GOT3 (cell line): ENCODE results near the gene MTRF1.

ENCODE experiments used
- DNase-seq: peaks from one replicate; lab custom pipeline; 2025; ENCODE audit warnings: mixed read lengths; lab: John Stamatoyannopoulos, UW

Gene MTRF1

GRCh38 chr13:41263261-41263971, at the start of gene MTRF1:
Gene MTRF1 (minus strand): TSS chr13:41263576. CDS start chr13:41260907, 2,669 bp downstream.
- DNase-seq = peak; percentile 45

DNA sequence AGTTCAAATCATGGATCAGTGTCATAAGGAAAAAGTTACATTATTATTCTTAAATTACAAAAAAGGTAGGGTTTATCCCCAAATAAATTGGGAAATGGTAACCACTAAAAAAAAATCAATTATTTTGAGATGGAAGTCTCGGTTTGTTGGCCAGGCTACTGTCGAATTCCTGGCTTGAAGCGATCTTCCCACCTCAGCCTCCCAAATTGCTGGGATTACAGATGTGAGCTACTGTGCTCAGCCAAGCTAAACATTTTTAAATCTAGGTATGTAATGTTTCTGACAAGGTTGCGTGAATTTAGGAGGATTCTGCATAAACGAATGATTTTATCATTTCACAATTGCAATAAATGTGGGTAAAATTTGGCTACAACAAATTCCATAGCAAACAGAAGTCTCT, 49.7 kb upstream of the MTRF1 start:
- DNase-seq = no peak

DNA sequence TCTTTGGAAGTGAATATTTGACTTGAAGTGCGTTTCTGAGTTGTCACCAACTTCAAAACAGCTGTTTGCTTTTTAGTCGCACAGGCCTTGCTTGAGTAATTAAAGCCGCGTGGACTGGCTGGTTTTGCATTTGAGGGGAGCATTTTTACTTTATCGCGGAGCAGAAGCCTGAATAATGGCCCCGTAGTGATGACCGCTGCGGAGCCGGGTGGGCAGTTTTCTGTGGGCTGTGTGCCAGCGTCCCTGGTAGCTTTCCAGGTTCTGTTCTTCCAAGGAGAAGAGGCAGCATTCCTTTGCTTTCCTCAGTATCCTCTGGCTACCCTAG, 48.8 kb upstream of the MTRF1 start:
- DNase-seq = no peak

DNA sequence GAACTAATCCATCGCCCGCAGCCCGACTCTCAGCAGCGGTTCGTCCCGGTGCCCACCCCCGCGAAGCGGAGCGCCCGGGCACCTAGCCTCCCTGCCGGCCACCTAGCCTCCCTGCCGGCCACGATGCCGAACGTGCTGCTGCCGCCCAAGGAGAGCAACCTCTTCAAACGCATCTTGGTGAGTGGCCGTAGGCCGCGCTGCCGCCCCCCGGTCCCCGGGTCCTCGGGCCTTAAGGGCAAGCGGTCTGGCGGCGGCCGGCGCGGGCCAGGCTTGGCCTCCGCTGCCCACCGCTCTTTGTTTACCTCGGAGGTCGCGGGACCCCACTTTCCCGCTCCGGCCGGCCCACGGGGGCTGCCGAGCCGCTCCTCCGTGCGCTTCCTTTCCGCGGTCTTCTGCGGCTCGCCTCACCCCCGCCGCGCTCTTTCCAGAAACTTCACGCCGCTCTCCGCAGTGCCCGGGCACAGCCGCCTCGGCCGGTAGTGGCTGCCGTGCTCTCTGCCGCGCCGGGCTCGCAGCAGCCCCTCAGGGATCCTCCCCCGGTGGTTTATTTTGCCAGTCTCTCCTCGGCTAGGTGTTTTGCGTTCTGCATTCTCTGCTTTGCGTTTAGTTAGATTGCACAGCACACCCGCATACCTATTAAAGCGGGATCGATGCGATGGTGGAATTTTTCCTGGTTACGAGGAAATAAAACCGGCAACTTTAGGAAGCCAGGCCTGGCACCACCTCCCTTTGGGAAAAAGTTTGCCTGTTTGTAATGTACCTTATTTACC, 48.2 kb upstream of the MTRF1 start:
- no peak for DNase-seq

DNA sequence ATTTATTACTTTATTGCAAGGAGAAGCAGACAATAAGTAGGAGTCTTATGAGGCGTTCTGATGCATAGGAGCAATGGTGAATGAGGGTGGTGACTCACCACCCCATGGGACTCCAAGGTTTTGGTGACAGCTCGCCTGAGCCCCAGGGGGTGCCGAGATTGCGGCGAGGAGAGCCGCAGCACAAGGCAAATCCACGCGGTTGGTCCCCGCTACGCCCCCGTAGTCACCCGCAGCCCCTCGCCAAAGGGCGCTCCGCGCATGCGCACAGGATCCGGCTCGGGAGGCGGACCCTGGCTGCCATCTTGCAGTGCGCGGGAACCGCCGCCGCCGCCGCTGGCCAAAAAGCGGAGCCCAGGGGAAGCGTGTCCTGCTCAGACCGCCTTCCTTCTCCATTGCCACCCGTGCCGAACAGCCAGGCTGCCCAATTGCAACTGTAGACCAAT, 47.6 kb upstream of the MTRF1 start, which contains the start of gene NAA16:
Gene NAA16, plus strand, starts transcription at position 305 of the 443 bp plus-strand sequence. CDS start 262 bp downstream, outside the sequence.
- DNase-seq = peak; percentile 85

DNA sequence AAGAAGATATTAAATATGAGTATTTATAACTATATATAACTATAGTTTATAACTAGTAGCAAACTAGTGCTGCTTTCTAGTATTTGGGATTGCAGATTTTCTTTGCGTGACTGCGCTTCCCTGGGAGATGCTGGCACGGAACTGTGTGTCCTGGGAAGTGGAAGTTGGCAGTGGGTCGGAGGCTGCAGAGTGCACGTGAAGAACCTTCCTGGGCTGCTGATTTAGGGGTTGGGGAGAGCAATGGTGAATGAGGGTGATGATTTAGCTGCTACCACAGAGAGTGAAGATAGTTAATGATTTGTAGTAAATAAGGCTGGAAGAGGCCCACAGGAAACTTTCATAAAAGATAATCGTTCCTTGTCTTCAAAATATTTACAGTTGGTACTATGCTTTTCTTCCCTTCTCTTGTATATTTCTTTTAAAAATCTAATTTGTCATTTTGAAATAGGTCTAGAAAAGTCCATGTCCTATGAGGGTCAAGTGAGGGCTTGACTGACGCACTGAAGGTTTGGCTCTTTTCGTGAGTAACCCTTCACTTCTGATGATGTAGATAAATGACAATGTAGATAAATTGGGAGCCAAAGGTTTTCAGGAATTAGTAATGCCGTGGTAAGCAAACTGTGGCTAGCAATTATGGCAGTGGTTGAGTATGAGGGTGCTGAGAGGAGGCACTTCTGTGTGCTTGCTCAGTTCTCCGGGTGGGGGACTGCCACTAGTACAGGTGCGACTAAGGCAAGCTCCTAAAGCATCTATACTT, 44.7 kb upstream of the MTRF1 start:
- no peak for DNase-seq

DNA sequence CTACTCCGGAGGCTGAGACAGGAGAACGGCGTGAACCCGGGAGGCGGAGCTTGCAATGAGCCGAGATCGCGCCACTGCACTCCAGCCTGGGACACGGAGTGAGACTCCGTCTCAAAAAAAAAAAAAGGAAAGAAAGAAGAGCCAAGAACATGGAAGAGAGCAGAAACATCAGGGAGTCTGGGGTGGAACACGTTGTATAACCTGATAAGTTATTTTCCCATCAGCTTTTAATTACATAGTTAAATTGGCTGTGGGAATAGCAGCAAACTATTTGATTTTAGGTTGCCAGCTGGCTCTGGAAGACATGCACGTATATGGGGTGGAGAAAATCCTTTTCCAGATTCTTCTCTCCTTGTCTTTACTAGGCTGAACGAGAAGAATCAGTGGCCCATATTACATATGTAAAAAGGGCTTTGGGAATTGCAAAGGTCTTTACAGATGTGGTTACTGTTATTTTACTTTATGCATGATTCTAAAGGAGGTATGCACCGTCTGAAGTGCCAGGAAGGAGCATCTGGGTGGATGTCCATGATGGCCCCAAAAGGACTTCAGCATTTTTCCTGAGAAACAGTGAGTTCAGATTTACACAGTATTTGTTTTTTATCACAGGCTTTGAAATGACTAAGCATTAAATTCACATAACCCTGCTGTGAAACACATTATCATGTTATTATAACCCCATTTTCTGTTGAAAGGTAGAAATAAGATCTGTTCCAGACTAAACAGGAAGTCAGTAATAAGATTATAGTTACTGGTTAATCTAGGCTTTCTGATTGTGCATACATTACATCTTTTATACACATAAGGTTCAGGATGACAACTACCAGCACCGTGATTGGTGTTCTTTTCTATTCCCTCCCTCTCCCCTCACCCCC, 43.1 kb upstream of the MTRF1 start:
- no peak for DNase-seq

DNA sequence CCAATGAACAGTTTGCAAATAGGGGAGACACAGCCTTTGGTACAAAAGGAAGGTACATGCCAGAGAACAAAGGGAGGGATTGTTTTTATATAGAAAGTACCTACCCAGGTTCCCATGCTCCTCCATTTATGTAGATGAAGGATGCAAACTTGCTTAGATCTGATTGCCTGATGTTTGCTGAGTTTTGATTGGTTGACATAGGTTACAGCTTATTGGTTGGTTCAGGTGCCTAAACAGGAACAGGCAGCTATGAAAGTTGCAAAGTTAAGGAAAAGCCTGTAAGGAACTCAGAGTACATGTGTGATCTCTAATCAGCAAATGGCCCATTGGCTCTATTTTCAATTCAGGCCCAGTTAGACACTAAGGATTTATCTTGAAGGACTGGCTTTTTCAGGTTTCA, 41.2 kb upstream of the MTRF1 start:
- no peak for DNase-seq

- no peak for DNase-seq
These were observed 39.4 kb upstream of the MTRF1 start for GRCh38 chr13:41302743-41303142.

GRCh38 chr13:41299316-41300094, 36.1 kb upstream of the MTRF1 start:
- DNase-seq = no peak

GRCh38 chr13:41296879-41297646, 33.7 kb upstream of the MTRF1 start:
- no peak for DNase-seq

GRCh38 chr13:41295973-41296372, 32.6 kb upstream of the MTRF1 start:
- DNase-seq = no peak

DNA sequence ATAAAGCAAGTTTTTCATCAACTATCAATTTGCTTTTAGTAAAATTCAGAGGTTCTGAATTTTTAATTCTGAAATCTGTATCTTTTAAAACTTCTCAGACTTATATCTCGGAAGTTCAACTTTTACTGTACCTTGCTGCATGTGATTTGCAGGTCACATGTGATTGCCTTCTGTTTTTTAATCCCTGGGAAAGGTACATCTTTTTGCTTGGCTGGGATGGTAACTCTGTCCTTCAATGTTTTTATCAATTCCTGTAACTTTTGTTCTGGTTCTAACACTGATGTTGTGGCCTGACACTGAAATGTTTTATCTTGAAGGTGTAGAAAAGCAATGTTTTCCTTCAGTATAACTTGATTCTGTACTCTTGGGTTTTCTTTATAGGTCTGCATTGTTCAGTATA, 31.5 kb upstream of the MTRF1 start:
- no peak for DNase-seq

DNA sequence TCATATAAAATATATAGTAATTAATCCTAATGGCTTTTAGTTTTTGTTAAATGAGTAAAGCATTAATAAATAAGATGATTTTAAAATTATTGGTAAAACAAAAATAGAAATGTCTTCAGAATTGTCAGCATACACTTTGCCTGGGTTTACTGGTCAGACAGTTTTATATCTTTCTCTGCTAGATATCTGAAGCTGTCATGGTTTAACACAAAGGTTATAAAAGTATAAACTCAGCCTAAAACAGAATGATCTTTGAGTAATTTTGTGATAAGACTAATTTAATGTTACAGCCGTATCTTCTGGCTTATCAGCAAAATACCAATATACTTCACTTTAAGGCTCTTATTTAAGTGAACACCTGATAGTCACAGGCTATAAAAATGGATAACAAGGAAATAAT, 29.9 kb upstream of the MTRF1 start:
- DNase-seq = no peak

GRCh38 chr13:41291246-41291645, 27.9 kb upstream of the MTRF1 start:
- no peak for DNase-seq

DNA sequence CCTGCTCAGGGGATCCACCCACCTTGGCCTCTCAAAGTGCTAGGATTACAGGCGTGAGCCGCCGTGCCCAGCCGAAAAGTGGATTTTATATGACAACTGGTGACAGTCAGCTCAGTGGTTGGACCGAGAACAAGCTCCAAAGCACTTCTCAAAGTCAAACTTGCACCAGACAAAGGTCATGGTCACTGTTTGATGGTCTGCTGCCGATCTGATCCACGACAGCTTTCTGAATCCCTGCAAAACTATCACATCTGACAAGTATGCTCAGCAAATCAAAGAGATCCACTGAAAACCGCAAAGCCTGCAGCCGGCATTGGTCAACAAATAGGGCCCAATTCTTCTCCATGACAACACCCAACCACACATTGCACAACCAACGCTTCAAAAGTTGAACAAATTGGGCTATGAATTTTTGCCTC, 26.1 kb upstream of the MTRF1 start:
- DNase-seq = no peak

DNA sequence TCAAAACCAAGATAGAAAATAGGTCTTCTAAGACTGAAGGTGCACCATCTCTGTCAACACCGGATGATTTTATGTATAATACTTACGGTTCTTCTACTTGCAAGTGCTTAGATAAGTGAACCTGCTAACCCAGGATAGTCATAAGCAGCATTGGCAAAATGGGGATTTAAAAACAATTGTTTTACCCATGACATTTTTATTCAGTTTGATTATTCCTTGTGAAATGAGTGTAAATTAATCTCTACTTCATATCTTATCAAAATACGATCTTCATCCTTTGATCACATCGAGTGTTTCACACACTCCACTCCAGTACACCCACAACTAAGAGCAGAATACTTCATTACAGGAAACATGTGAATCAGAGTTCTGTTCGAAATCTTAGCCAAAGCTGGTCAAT, 23.0 kb upstream of the MTRF1 start:
- DNase-seq = no peak

DNA sequence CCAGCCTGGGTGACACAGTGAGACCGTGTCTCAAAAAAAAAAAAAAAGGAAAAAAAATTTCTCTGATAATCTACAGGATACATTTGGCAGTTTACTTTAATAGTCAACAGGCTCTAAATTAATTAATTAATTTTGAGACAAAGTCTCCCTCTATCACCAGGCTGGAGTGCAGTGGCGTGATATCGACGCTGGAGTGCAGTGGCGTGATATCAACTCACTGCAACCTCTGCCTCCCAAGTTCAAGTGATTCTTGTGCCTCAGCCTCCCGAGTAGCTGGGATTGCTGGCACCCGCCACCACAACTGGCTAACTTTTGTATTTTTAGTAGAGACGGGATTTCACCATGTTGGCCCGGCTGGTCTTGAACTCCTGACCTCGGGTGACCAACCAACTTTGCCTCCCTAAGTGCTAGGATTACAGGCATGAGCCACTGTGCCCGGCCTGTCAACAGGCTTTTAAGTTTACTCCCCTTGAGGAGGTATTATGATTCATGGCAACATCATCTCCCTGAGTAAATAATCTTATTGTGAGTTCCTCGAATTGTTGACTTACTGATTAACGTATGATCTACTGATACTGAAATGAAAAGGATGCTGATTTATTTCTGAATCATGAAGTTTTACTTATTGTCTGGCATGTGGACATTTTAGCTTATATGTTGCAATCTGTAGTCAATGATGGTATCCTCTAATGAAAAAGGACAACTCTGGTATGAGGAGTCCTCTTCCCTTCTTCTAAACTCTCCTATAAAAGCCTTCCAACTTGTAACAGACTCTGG, 21.3 kb upstream of the MTRF1 start:
- DNase-seq = peak; percentile 11

- DNase-seq = no peak
These were observed 18.8 kb upstream of the MTRF1 start for GRCh38 chr13:41282129-41282571.
